SIG-M5 treated with dmso at 0.1 percent for 504 hours (cell line): ENCODE data around the gene TTC34.
A peak's percentile ranks its signal among the peaks of the same experiment; 100 is the strongest.

Experiments used
- DNase-seq: peaks from one replicate; lab custom pipeline; 2025; ENCODE audit not compliant: unreplicated experiment; lab: John Stamatoyannopoulos, UW

The TTC34 gene

GRCh38 chr1:2594641-2595131, 206.8 kb downstream of the TTC34 start:
- no peak for DNase-seq

DNA sequence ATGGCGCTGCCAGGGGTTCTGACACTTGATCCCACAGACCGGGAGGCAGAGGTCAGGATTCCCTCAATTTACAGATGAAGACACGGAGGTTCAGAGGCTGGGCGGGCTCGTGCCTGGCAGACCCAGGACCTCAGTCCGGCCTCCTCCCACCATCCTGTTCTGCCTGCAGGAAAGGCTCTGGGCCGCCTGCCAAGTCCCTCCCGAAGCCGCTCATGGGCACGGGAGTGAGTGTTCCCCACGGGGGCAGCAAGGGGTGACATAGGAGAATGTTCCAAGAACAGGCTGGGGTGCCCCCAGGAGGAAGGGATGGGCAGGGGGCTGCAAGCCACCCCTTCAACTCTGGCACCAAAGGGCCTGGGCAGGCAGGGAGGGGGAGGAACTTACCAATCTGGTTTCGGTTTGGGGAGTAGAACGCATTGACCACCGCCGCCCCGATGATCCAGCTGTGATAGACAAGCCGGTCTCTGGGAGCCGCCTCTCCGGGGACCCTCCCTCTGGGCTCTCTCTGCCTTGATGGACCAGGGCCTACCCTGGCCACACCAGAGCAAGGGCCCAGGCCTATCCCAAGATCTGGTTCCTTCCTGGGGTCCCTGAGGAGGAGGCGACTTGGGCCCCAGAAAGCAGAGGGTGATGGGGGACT, 207.4 kb downstream of the TTC34 start:
- no peak for DNase-seq

DNA sequence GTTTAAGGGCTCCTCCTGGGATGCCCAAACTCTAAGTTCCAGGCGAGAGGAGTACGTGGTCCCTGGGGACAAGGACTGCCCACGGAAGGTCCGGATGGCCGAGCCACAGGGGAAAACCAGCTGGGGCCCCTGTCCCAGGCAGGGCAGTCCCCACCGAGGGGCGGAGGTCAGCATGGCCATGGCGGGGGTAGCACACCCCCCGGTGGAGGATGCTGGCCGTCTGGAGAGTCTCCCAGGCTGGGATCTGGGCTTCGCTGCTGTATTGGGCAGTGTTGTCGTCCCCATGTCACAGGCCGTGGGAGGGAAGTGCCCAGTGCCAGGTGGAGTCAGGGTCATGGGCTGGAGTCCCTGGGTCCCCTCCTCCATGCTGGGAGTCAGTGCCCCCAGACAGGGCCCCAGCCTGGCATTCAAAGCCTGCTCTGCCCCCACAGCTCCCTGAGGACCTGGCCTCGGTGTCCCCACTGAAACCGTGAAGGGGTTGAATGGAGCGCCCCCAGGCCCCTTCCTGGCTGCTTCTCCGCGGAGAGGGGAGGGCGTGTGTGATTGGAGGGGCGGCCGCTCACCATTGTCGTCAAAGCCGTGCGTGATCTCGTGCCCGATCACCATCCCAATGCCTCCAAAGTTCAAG, 208.1 kb downstream of the TTC34 start:
- no peak for DNase-seq

- DNase-seq = no peak
Measured at GRCh38 chr1:2592672-2593071, 208.8 kb downstream of the TTC34 start.

DNA sequence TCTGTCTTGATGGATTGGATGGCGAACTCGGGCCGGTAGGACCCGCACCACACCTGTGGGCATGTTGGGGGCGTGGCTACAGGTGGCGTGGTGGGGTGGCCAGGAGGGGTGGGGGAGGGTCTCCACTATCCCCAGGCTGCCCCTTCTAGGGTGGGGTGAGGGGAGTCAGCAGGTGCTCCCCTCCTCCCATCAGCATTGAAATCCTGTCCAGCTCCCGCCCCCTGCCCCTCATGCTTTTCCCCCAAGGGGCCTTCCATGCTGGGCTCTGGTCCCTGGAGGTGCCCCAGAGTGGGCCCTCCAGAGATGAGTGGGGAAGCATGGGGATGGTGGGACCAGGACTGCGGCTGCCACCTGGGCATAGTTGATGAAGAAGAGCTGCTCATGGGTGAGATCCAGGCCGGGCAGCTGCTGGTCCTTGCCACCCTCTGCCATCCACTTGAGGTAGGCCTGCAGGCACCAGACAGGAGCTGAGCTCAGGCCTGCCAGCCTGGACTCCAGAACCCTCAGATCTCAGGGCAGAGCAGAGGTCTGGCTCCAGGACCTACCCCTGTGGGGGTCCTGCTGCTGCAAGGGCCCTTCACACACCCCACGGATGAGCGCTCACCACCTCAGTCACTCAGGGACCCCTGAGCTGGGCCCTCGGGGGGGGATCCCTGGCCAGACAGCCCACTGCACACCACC, 209.8 kb downstream of the TTC34 start:
- no peak for DNase-seq

GRCh38 chr1:2591233-2591580, 210.3 kb downstream of the TTC34 start:
- DNase-seq = no peak

DNA sequence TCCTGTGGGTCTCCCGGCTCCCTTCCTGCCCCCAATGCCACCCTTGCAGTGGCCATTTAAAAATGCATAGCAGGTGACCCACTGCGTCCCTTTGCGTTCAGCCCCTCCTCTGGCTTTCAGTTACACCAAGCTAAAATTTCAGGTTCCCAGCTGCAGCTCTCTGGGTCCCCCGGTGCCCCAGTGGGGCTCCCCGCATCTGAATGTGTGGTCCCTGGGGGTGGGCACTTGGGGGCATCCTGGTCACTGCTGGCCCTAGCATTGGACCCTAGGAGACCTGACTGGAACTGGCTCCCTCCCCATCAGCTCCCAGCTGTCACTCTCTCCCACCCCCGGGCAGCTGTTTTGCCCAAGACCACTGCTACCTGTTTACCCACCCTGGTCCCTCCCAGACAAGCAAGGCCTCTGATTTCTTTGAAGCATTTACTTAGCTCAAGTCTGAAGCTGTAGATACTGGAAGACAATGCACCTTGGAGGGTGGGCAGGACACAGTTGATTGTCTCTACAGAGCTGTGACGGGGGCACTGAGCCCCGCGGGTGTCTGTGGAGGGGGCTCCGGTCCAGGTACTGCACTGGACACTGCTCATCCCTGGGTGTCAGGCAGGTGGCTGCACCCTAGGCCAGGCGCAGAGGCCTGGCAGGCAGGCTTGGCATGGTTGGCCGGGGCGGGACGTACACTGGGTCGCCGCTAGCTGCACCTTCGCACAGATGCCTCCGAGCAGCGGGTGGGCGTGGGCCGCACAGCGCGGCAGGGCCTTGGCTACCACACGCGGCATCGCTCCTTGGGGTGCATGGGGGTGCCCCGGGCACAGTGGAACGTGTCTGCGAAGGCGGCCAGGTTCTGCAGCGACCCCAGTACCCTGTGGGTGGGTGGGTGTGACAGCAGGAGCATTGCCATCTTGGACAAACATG, 211.0 kb downstream of the TTC34 start:
- no peak for DNase-seq

DNA sequence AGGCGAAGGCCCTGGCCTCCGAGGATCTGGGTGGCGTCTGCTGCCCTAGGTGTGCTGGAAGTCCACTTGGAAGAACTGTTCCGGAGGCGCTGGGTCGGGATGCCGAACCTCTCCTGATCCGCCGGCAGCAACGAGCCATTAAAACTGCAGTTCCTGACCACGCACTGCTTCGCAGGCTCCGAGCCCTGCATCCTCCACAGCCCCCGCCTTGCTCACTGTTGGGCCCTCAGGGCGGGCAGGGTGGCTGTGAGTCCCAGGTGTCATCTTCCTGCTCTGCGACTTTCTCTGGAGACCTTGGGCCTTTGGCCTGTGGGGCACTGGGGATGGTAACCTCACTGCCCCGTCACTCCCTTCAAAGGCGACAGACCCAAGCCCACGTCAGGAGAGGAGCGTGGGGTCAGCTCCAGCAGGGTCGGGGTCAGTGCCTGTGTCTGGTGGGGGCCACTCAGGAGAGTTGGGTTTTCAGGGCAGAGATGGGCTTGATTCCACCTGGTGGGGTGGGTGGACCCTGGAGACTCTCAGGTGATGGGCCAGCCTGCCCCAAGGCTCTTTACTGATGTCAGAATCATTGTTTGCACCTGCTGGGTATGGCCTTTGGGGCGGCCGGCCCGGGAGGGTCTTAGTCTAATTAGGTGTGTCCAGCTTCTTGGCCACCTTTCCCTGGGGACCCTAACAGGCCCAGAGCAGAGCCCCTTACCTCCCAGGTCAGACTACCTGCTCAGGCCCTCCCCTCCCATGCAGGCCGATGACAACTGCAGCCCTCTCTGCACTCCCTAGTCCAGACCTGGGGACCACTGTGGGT, 211.9 kb downstream of the TTC34 start:
- DNase-seq = no peak

GRCh38 chr1:2588661-2589430, 212.6 kb downstream of the TTC34 start:
- no peak for DNase-seq

DNA sequence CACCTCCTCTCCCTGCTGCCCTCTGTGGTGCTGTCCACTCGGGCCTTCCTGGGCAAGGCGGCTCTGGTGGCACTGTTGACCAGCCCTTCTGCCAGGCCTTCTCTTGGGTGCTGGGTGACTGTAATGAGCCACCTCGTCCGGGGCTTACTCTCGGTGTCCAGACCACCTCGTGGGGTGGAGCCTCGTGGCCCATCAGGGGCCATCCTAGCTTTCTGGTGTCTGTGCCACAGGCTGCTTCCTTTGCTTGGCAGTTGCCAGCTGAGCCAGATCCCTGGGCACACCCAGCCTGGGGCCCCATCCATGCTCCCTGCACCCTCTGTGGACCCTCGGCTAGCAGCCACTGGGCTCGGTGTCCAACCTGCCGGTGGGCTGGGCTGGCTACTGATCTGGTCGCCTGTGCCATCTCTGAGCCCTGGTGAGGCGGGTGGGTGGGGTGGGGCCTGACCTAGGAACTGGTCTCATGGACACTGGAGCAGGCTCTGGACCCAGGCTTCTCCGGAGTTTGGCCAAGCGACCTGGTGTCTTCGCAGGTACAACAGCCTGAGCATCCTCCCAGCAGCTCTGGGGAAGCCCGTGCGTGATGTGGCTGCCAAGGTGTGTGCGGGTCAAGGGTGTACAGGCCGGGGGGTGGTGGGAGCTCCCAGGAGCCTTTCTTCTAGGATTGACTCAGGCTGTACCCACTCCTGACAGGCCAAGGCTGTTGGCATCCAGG, 213.5 kb downstream of the TTC34 start:
- no peak for DNase-seq

- no peak for DNase-seq
Measured at GRCh38 chr1:2587071-2587859, 214.2 kb downstream of the TTC34 start.

DNA sequence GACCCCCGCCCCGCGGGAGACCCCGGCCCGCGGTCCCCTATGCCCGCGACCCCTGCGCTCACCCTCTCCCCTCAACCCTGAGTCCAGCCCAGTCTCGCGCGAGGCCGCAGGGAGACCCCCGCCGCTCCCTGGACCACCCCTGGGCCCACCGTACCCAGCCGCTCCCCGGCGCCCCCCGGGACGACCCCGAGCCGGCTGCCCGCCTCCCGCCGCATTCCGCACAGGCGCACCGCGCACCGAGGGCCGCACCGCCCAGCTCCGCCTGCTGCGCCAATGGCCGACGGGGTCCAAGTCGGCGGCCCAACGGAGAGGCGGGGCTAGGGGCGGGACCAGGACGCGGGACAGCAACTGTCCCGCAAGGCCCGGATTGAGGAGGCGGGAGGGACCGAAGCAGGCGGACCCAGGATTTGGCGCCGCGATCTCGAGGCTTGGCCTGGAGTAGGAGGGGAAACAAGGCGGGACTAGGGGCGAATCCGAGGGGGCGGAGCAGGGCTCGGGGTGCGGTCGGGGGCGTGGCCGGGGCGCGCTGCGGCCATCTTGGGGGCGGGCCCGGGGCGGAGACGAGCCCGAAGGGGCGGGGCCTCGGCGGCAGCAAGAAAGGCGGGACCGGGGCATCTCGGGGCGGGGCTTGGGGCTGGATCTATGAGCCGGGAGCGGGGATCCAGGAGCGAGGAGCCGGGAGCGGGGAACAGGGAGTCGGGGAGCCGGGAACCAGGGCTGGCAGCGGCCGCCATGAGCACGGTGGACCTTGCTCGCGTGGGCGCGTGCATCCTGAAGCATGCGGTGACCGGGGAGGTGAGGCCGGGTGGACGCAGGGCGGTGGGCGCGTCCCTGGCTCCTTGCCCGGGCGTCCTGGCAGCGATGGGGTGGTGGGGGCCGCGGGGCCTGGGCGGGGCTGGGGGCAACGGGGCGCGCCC, 215.1 kb downstream of the TTC34 start, which contains the start of gene PRXL2B:
Gene PRXL2B, plus strand, starts transcription at position 624 of the 917 bp plus-strand sequence. Its CDS starts 109 bp downstream, at position 733.
- DNase-seq = peak; percentile 91
